ENCODE measurements around the gene B4GALNT2.

Gene B4GALNT2

GRCh38 chr17:49203796-49204195, 71.2 kb downstream of the B4GALNT2 start:
- Histone ChIP-seq H3K4me2 (no peak overlapping the region), H3K4me3 (IDR thresholded peaks at IDR 0.05; ENCODE audit: insufficient read depth, low read depth, low read length) (no peak overlapping the region), H3K27ac (no peak overlapping the region), H3K9ac (no peak overlapping the region), H3K27me3 (ENCODE audit: insufficient read depth, low read depth) (peaks cover 19% of the 10 kb centered on the region), H3K4me1 (ENCODE audit: low read depth, poor library complexity, severe bottlenecking) (no peaks in the 10 kb centered on the region), H3K79me2 (ENCODE audit: insufficient read depth, low read depth) (no peaks in the 10 kb centered on the region), H4K20me1 (ENCODE audit: insufficient read depth) (no peaks in the 10 kb centered on the region), H2AFZ (ENCODE audit: low read depth) (no peak overlapping the region), H3K36me3 (ENCODE audit: insufficient read depth) (no peaks in the 10 kb centered on the region)
- no peak for TF ChIP-seq CTCF (conservative IDR thresholded peaks at IDR 0.05; ENCODE audit: low read depth, low read length)

GRCh38 chr17:49204516-49204915, 71.9 kb downstream of the B4GALNT2 start:
- Histone ChIP-seq H3K79me2 (ENCODE audit: insufficient read depth, low read depth) (no peaks in the 10 kb centered on the region), H3K4me2 (no peak overlapping the region), H2AFZ (ENCODE audit: low read depth) (no peak overlapping the region), H3K27ac (no peak overlapping the region), H4K20me1 (ENCODE audit: insufficient read depth) (no peaks in the 10 kb centered on the region), H3K36me3 (ENCODE audit: insufficient read depth) (no peaks in the 10 kb centered on the region), H3K4me1 (ENCODE audit: low read depth, poor library complexity, severe bottlenecking) (no peaks in the 10 kb centered on the region), H3K9ac (no peak overlapping the region), H3K4me3 (IDR thresholded peaks at IDR 0.05; ENCODE audit: insufficient read depth, low read depth, low read length) (no peak overlapping the region), H3K27me3 (ENCODE audit: insufficient read depth, low read depth) (peaks cover 19% of the 10 kb centered on the region)
- TF ChIP-seq CTCF (conservative IDR thresholded peaks at IDR 0.05; ENCODE audit: low read depth, low read length): no peak

GRCh38 chr17:49209061-49209571, 76.5 kb downstream of the B4GALNT2 start:
- peaks cover 13% of the 10 kb centered on the region; the same call in 1 of the 2 replicates for H3K27me3 ChIP-seq (ENCODE audit: insufficient read depth, low read depth)
- no peaks in the 10 kb centered on the region for H3K79me2 ChIP-seq (ENCODE audit: insufficient read depth, low read depth)
- no peaks in the 10 kb centered on the region for H3K36me3 ChIP-seq (ENCODE audit: insufficient read depth)
- no peak overlapping the region for H3K4me3 ChIP-seq (IDR thresholded peaks at IDR 0.05; ENCODE audit: insufficient read depth, low read depth, low read length)
- no peak for TF ChIP-seq CTCF (conservative IDR thresholded peaks at IDR 0.05; ENCODE audit: low read depth, low read length)
- no peak overlapping the region for H3K4me2 ChIP-seq
- no peak overlapping the region for H3K9ac ChIP-seq
- no peaks in the 10 kb centered on the region for H4K20me1 ChIP-seq (ENCODE audit: insufficient read depth)
- H3K27ac ChIP-seq: no peak overlapping the region
- H2AFZ ChIP-seq (ENCODE audit: low read depth): no peak overlapping the region
- no peaks in the 10 kb centered on the region for H3K4me1 ChIP-seq (ENCODE audit: low read depth, poor library complexity, severe bottlenecking)

GRCh38 chr17:49210158-49211029, 77.8 kb downstream of the B4GALNT2 start, which contains the start of the genes ABI3 and GNGT2:
Gene ABI3, plus strand, starts transcription at chr17:49210707. Its CDS starts 18 bp downstream, at chr17:49210725.
Gene GNGT2, minus strand, starts transcription at chr17:49210574. Its CDS starts 3,152 bp downstream, at chr17:49207422.
- TF ChIP-seq CTCF (conservative IDR thresholded peaks at IDR 0.05; ENCODE audit: low read depth, low read length): no peak
- H3K27ac ChIP-seq: no peak within 1 kb of the TSS
- H3K4me2 ChIP-seq: no peak within 1 kb of the TSS
- no peaks in the 10 kb centered on the region for H3K36me3 ChIP-seq (ENCODE audit: insufficient read depth)
- no peaks in the 10 kb centered on the region for H3K79me2 ChIP-seq (ENCODE audit: insufficient read depth, low read depth)
- no peak within 1 kb of the TSS for H2AFZ ChIP-seq (ENCODE audit: low read depth)
- no peaks in the 10 kb centered on the region for H3K4me1 ChIP-seq (ENCODE audit: low read depth, poor library complexity, severe bottlenecking)
- peaks cover 9% of the 10 kb centered on the region; the same call in 1 of the 2 replicates for H3K27me3 ChIP-seq (ENCODE audit: insufficient read depth, low read depth)
- no peaks in the 10 kb centered on the region for H4K20me1 ChIP-seq (ENCODE audit: insufficient read depth)
- H3K4me3 ChIP-seq (IDR thresholded peaks at IDR 0.05; ENCODE audit: insufficient read depth, low read depth, low read length): no peak within 1 kb of the TSS
- H3K9ac ChIP-seq: no peak within 1 kb of the TSS

All from KMS-11 (cell line).